ENCODE measurements around the gene FBXO46. TPM values are rescaled to one million over a fixed set of nuclear protein-coding genes. Genes with fewer than 3 reads are reported as not detected.

FBXO46 gene
- total and polyA plus RNA-seq, 4 donors: 1.2 to 4.5 (median 3.6) TPM

GRCh38 chr19:45754323-45754722 is 23.6 kb upstream of the FBXO46 start:
- no peak for DNase-seq (ENCODE audit: low spot score)
- TF ChIP-seq YY1 (IDR thresholded peaks at IDR 0.05) (no peak), MAX (IDR thresholded peaks at IDR 0.05) (no peak), EGR1 (IDR thresholded peaks at IDR 0.05; ENCODE audit: low read depth in 2 of 2) (no peak), TAF1 (conservative IDR thresholded peaks at IDR 0.05) (no peak), GABPA (IDR thresholded peaks at IDR 0.05 in 1 of 2, conservative IDR thresholded peaks at IDR 0.05 in 1 of 2) (no peak), SP1 (IDR thresholded peaks at IDR 0.05) (no peak), NR2F2 (IDR thresholded peaks at IDR 0.05) (no peak), JUND (IDR thresholded peaks at IDR 0.05) (no peak), FOXA1 (IDR thresholded peaks at IDR 0.05) (no peak), RXRA (IDR thresholded peaks at IDR 0.05) (no peak), HNF4G (IDR thresholded peaks at IDR 0.05) (no peak)
- TF ChIP-seq, protein P1, sequence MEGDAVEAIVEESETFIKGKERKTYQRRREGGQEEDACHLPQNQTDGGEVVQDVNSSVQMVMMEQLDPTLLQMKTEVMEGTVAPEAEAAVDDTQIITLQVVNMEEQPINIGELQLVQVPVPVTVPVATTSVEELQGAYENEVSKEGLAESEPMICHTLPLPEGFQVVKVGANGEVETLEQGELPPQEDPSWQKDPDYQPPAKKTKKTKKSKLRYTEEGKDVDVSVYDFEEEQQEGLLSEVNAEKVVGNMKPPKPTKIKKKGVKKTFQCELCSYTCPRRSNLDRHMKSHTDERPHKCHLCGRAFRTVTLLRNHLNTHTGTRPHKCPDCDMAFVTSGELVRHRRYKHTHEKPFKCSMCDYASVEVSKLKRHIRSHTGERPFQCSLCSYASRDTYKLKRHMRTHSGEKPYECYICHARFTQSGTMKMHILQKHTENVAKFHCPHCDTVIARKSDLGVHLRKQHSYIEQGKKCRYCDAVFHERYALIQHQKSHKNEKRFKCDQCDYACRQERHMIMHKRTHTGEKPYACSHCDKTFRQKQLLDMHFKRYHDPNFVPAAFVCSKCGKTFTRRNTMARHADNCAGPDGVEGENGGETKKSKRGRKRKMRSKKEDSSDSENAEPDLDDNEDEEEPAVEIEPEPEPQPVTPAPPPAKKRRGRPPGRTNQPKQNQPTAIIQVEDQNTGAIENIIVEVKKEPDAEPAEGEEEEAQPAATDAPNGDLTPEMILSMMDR (IDR thresholded peaks at IDR 0.05; ENCODE audit: low read depth, low read length, missing input control): no peak
- TF ChIP-seq, protein P2, sequence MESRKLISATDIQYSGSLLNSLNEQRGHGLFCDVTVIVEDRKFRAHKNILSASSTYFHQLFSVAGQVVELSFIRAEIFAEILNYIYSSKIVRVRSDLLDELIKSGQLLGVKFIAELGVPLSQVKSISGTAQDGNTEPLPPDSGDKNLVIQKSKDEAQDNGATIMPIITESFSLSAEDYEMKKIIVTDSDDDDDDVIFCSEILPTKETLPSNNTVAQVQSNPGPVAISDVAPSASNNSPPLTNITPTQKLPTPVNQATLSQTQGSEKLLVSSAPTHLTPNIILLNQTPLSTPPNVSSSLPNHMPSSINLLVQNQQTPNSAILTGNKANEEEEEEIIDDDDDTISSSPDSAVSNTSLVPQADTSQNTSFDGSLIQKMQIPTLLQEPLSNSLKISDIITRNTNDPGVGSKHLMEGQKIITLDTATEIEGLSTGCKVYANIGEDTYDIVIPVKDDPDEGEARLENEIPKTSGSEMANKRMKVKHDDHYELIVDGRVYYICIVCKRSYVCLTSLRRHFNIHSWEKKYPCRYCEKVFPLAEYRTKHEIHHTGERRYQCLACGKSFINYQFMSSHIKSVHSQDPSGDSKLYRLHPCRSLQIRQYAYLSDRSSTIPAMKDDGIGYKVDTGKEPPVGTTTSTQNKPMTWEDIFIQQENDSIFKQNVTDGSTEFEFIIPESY (IDR thresholded peaks at IDR 0.05): no peak
- TF ChIP-seq, protein P3, sequence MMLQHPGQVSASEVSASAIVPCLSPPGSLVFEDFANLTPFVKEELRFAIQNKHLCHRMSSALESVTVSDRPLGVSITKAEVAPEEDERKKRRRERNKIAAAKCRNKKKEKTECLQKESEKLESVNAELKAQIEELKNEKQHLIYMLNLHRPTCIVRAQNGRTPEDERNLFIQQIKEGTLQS (IDR thresholded peaks at IDR 0.05): no peak
- H3K27me3 ChIP-seq (ENCODE audit: control insufficient read depth in 4 of 4, insufficient read depth in 4 of 4, low read length in 3 of 4): no peaks in the 10 kb centered on the region
- H3K9ac ChIP-seq (ENCODE audit: low read depth in 1 of 2, low read length in 2 of 2): no peak overlapping the region
- no peak overlapping the region for H3K4me3 ChIP-seq (ENCODE audit: low read depth in 1 of 3, low read length in 3 of 3)
- WGBS: 97% methylated on average over 8 of the region's 8 CpGs
- H3K9me3 ChIP-seq (ENCODE audit: control insufficient read depth in 4 of 4, low read length in 3 of 4): no peaks in the 10 kb centered on the region
- no peak overlapping the region for H3K27ac ChIP-seq (ENCODE audit: low read depth in 1 of 2, low read length in 2 of 2)
- no peaks in the 10 kb centered on the region for H3K4me1 ChIP-seq (ENCODE audit: control insufficient read depth in 4 of 4, insufficient read depth in 4 of 4, low read length in 3 of 4)
- no peaks in the 10 kb centered on the region for H3K36me3 ChIP-seq (ENCODE audit: control insufficient read depth in 4 of 4, insufficient read depth in 3 of 4, low read depth in 1 of 4, low read length in 3 of 4)

DNA sequence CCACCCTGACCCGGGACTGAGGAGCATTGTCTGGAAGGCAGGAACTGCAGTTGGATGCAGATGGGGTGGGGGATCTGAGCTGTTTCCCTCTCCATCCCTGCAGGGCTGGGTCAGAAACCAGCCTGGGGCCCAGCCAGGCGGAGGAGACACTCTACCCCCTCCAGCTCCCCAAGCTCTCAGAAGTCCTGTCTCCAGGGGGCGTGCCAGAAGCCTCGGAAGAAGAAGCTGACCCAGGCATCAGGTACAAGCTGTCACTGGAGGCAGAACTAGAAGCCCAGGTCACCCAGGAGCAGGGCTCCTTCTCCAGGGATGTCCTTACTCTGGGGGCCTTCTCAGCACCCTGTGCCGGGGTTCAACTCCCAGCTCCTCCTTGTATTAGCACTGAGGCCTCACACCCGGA is 22.9 kb upstream of the FBXO46 start:
- no peak for DNase-seq (ENCODE audit: low spot score)
- no peak overlapping the region for H3K9ac ChIP-seq (ENCODE audit: low read depth in 1 of 2, low read length in 2 of 2)
- WGBS: 80% methylated on average over 6 of the region's 6 CpGs

GRCh38 chr19:45752639-45753038 is 21.9 kb upstream of the FBXO46 start:
- Histone ChIP-seq H3K36me3 (ENCODE audit: control insufficient read depth in 4 of 4, insufficient read depth in 3 of 4, low read depth in 1 of 4, low read length in 3 of 4) (no peaks in the 10 kb centered on the region), H3K4me3 (ENCODE audit: low read depth in 1 of 3, low read length in 3 of 3) (no peak overlapping the region), H3K27me3 (ENCODE audit: control insufficient read depth in 4 of 4, insufficient read depth in 4 of 4, low read length in 3 of 4) (no peaks in the 10 kb centered on the region), H3K9ac (ENCODE audit: low read depth in 1 of 2, low read length in 2 of 2) (no peak overlapping the region), H3K9me3 (ENCODE audit: control insufficient read depth in 4 of 4, low read length in 3 of 4) (no peaks in the 10 kb centered on the region), H3K4me1 (ENCODE audit: control insufficient read depth in 4 of 4, insufficient read depth in 4 of 4, low read length in 3 of 4) (no peaks in the 10 kb centered on the region), H3K27ac (ENCODE audit: low read depth in 1 of 2, low read length in 2 of 2) (no peak overlapping the region)
- no peak for DNase-seq (ENCODE audit: low spot score)
- 94% methylated on average over 12 of the region's 12 CpGs for WGBS
- TF ChIP-seq MAX (IDR thresholded peaks at IDR 0.05) (no peak), TAF1 (conservative IDR thresholded peaks at IDR 0.05) (no peak), HNF4A (conservative IDR thresholded peaks at IDR 0.05) (no peak), EGR1 (IDR thresholded peaks at IDR 0.05; ENCODE audit: low read depth in 2 of 2) (no peak), NR2F2 (IDR thresholded peaks at IDR 0.05) (no peak), JUND (IDR thresholded peaks at IDR 0.05) (no peak)
- TF ChIP-seq, protein P1 (IDR thresholded peaks at IDR 0.05; ENCODE audit: low read depth, low read length, missing input control): no peak
- TF ChIP-seq, protein P4, sequence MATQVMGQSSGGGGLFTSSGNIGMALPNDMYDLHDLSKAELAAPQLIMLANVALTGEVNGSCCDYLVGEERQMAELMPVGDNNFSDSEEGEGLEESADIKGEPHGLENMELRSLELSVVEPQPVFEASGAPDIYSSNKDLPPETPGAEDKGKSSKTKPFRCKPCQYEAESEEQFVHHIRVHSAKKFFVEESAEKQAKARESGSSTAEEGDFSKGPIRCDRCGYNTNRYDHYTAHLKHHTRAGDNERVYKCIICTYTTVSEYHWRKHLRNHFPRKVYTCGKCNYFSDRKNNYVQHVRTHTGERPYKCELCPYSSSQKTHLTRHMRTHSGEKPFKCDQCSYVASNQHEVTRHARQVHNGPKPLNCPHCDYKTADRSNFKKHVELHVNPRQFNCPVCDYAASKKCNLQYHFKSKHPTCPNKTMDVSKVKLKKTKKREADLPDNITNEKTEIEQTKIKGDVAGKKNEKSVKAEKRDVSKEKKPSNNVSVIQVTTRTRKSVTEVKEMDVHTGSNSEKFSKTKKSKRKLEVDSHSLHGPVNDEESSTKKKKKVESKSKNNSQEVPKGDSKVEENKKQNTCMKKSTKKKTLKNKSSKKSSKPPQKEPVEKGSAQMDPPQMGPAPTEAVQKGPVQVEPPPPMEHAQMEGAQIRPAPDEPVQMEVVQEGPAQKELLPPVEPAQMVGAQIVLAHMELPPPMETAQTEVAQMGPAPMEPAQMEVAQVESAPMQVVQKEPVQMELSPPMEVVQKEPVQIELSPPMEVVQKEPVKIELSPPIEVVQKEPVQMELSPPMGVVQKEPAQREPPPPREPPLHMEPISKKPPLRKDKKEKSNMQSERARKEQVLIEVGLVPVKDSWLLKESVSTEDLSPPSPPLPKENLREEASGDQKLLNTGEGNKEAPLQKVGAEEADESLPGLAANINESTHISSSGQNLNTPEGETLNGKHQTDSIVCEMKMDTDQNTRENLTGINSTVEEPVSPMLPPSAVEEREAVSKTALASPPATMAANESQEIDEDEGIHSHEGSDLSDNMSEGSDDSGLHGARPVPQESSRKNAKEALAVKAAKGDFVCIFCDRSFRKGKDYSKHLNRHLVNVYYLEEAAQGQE (IDR thresholded peaks at IDR 0.05): no peak

More for the DNA sequence above, 22.9 kb upstream of the FBXO46 start:
- H3K4me1 ChIP-seq (ENCODE audit: control insufficient read depth in 4 of 4, insufficient read depth in 4 of 4, low read length in 3 of 4): no peaks in the 10 kb centered on the region
- H3K4me3 ChIP-seq (ENCODE audit: low read depth in 1 of 3, low read length in 3 of 3): no peak overlapping the region
- no peaks in the 10 kb centered on the region for H3K36me3 ChIP-seq (ENCODE audit: control insufficient read depth in 4 of 4, insufficient read depth in 3 of 4, low read depth in 1 of 4, low read length in 3 of 4)
- no peaks in the 10 kb centered on the region for H3K27me3 ChIP-seq (ENCODE audit: control insufficient read depth in 4 of 4, insufficient read depth in 4 of 4, low read length in 3 of 4)
- no peaks in the 10 kb centered on the region for H3K9me3 ChIP-seq (ENCODE audit: control insufficient read depth in 4 of 4, low read length in 3 of 4)
- TF ChIP-seq, protein P3 (IDR thresholded peaks at IDR 0.05): no peak
- TF ChIP-seq HNF4G (IDR thresholded peaks at IDR 0.05) (no peak), EGR1 (IDR thresholded peaks at IDR 0.05; ENCODE audit: low read depth in 2 of 2) (no peak)
- no peak overlapping the region for H3K27ac ChIP-seq (ENCODE audit: low read depth in 1 of 2, low read length in 2 of 2)

Data from liver (tissue), 9 donors.